Kidney (tissue), 14 donors: ENCODE results near the gene PHF21B. TPM values are rescaled to one million over a fixed set of nuclear protein-coding genes. Genes with fewer than 3 reads are reported as not detected.

Experiments
- DNase-seq, 5 donors: peaks; one replicate each; pipeline ENCODE4 v3.0.0-alpha.2; 2013 to 2020
- FAIRE-seq: peaks from 2 replicates; lab custom pipeline; 2012; peaks lifted over from hg19 to GRCh38; lab: Jason Lieb, UNC
- H3K27ac ChIP-seq, 2 donors: one replicate each; pipeline ENCODE4 v1.7.0; 2013; ENCODE audit warnings: low read depth in 2 of 2, low read length in 2 of 2, inconsistent platforms in 1 of 2
- H3K27me3 ChIP-seq: one replicate; pipeline ENCODE4 v1.7.1; 2013; ENCODE audit warnings: low read length, inconsistent platforms; ENCODE audit not compliant: control insufficient read depth, insufficient read depth
- H3K36me3 ChIP-seq, 3 donors: one replicate each; pipeline versions ENCODE4 v1.7.0 to v1.7.1; 2013; ENCODE audit warnings: low read length in 3 of 3, control low read depth in 1 of 3, inconsistent platforms in 1 of 3; ENCODE audit not compliant: insufficient read depth in 3 of 3, control insufficient read depth in 2 of 3
- H3K4me1 ChIP-seq, 3 donors: one replicate each; pipeline versions ENCODE4 v1.7.0 to v1.7.1; 2013; ENCODE audit warnings: low read length in 3 of 3, inconsistent platforms in 1 of 3, low read depth in 1 of 3; ENCODE audit not compliant: control insufficient read depth in 2 of 3, insufficient read depth in 2 of 3
- H3K4me3 ChIP-seq, 3 donors: one replicate each; pipeline versions ENCODE4 v1.7.0 to v1.8.1; 2013; ENCODE audit warnings: low read length in 3 of 3, control low read depth in 1 of 3, inconsistent platforms in 1 of 3
- H3K9ac ChIP-seq, 3 donors: one replicate each; pipeline versions ENCODE4 v1.7.0 to v1.7.1; 2013; ENCODE audit warnings: low read length in 3 of 3, control low read depth in 1 of 3, inconsistent platforms in 1 of 3
- H3K9me3 ChIP-seq, 3 donors: one replicate each; pipeline versions ENCODE4 v1.7.0 to v1.7.1; 2013; ENCODE audit warnings: low read length in 3 of 3, control low read depth in 1 of 3, inconsistent platforms in 1 of 3; ENCODE audit not compliant: control insufficient read depth in 2 of 3, insufficient read depth in 1 of 3
- CTCF ChIP-seq: IDR thresholded peaks from 3 replicates; pipeline ENCODE4 v1.5.1; 2012; ENCODE audit warnings: mild to moderate bottlenecking, moderate library complexity, borderline replicate concordance; ENCODE audit not compliant: insufficient read depth; ENCODE audit errors: extremely low read depth
- intact Hi-C: fragments of 100-400 bp; cut with DNase I; formaldehyde crosslinking; loops from one replicate; pipeline ENCODE4 v1.11.1; 2022
- polyA plus RNA-seq: library from polyadenylated mRNA; stranded (reverse); fragments of 350-450 nt; fragmentation: Illumina TruSeq; extraction: RNeasy Lipid Tissue Mini Kit (QIAGEN cat#74804); gene quantifications from one replicate; pipeline ENCODE4 v1.2.3, GENCODE V29; 2014; ENCODE audit warnings: low read depth, low replicate concordance; ENCODE audit not compliant: insufficient read depth
- total RNA-seq: library from RNA; stranded (reverse); fragmentation: NEBNext Ultra II Directional; extraction: Animal tissue kit (Norgen Biotek cat#: 25700); gene quantifications from one replicate; pipeline ENCODE4 v1.2.1, GENCODE V29; 2021
- donor health status: control.
- donor health status: control.
- donor health status: control.
- donor health status: control.
- donor health status: control.
- donor health status: DM: yes; HTN: yes; CAD: no.
- donor health status: Normal renal cell carcinoma (clear cell type).

Gene PHF21B
- total and polyA plus RNA-seq, 2 donors from 2014 or later: 1.1 to 2.8 TPM

GRCh38 chr22:45034821-45035220 lies 25.0 kb upstream of the PHF21B start:
- Histone ChIP-seq H3K4me3 (no peak overlapping the region), H3K9me3 (no peaks in the 10 kb centered on the region), H3K27ac (no peak overlapping the region), H3K9ac (no peak overlapping the region), H3K4me1 (no peaks in the 10 kb centered on the region), H3K27me3 (no peaks in the 10 kb centered on the region), H3K36me3 (no peaks in the 10 kb centered on the region)
- no peak for DNase-seq
- TF ChIP-seq CTCF: no peak
- no peak for FAIRE-seq
- intact Hi-C loops: no loop called here

GRCh38 chr22:45034156-45034555 lies 24.4 kb upstream of the PHF21B start:
- Histone ChIP-seq H3K9ac (no peak overlapping the region), H3K9me3 (no peaks in the 10 kb centered on the region), H3K4me1 (no peaks in the 10 kb centered on the region), H3K36me3 (no peaks in the 10 kb centered on the region), H3K27ac (no peak overlapping the region), H3K4me3 (no peak overlapping the region), H3K27me3 (no peaks in the 10 kb centered on the region)
- intact Hi-C loops: no loop called here
- no peak for TF ChIP-seq CTCF
- FAIRE-seq (no peak), DNase-seq (no peak)

GRCh38 chr22:45033136-45033535 lies 23.3 kb upstream of the PHF21B start:
- DNase-seq: no peak
- no peak for FAIRE-seq
- H3K27me3 ChIP-seq: no peaks in the 10 kb centered on the region

More at GRCh38 chr22:45033136-45033535, 23.3 kb upstream of the PHF21B start:
- no peak for TF ChIP-seq CTCF
- Histone ChIP-seq H3K36me3 (no peaks in the 10 kb centered on the region), H3K9ac (no peak overlapping the region), H3K9me3 (no peaks in the 10 kb centered on the region), H3K27ac (no peak overlapping the region), H3K4me3 (no peak overlapping the region), H3K4me1 (no peaks in the 10 kb centered on the region)
- intact Hi-C loops: no loop called here
